Activated CD4-positive, alpha-beta T cell treated with anti-CD3 and anti-CD28 coated beads, Interleukin-2, amount 10 ng/mL, durations not matched to agents 7 days and 5 days (primary cell): ENCODE results near the gene SAMD8. TPM values are rescaled to one million over a fixed set of nuclear protein-coding genes. Genes with fewer than 3 reads are reported as not detected.

Experiments used
- CTCF ChIA-PET: fragments of 350-600 bp; sonication (Branson Sonifier 250); formaldehyde crosslinking; loops from one replicate; lab custom pipeline; 2021; ENCODE audit warnings: antibody characterized with exemption; lab: Charles Lee
- POLR2A ChIA-PET: fragments of 350-600 bp; sonication (Branson Sonifier 250); formaldehyde crosslinking; loops from one replicate; lab custom pipeline; 2021; ENCODE audit warnings: antibody characterized with exemption; lab: Charles Lee
- DNase-seq: peaks from one replicate; pipeline ENCODE4 v3.0.0-alpha.2; 2020
- H3K27ac Mint-ChIP-seq: one replicate; pipeline ENCODE4 v1.8.0; 2021; ENCODE audit warnings: mild to moderate bottlenecking, moderate library complexity, mixed read lengths
- H3K27me3 Mint-ChIP-seq: one replicate; pipeline ENCODE4 v1.8.0; 2021; ENCODE audit warnings: mixed read lengths
- H3K36me3 Mint-ChIP-seq: one replicate; pipeline ENCODE4 v1.8.0; 2021; ENCODE audit warnings: low read depth, mixed read lengths
- H3K4me1 Mint-ChIP-seq: one replicate; pipeline ENCODE4 v1.8.0; 2021; ENCODE audit warnings: mixed read lengths
- H3K4me3 Mint-ChIP-seq: one replicate; pipeline ENCODE4 v1.8.0; 2021; ENCODE audit warnings: mild to moderate bottlenecking, moderate library complexity, mixed read lengths
- H3K9me3 Mint-ChIP-seq: one replicate; pipeline ENCODE4 v1.8.0; 2021; ENCODE audit warnings: mixed read lengths
- total RNA-seq, 2 experiments: library from RNA; stranded (reverse); gene quantifications; one replicate each; pipeline ENCODE4 v1.2.3, GENCODE V29; 2021

SAMD8 gene
- total RNA-seq, 2 experiments from 2014 or later: 12.9 to 13.3 TPM

GRCh38 chr10:75094465-75094864, 17.0 kb upstream of the SAMD8 start:
- Mint-ChIP-seq H3K4me1 (peaks cover 8% of the 10 kb centered on the region), H3K27me3 (no peaks in the 10 kb centered on the region), H3K4me3 (no peak overlapping the region), H3K9me3 (no peaks in the 10 kb centered on the region), H3K27ac (no peak overlapping the region), H3K36me3 (no peaks in the 10 kb centered on the region)
- ChIA-PET POLR2A (no interaction called here), CTCF (interaction anchor here (0.5 to 2.1 kb wide), 3 partner anchors 12 to 190 kb away, joined by 3 to 5 read pairs (median 3); no protein-coding TSS in a partner anchor)
- no peak for DNase-seq

GRCh38 chr10:75095631-75096030, 15.8 kb upstream of the SAMD8 start:
- Mint-ChIP-seq H3K27ac (no peak overlapping the region), H3K27me3 (no peaks in the 10 kb centered on the region), H3K9me3 (no peaks in the 10 kb centered on the region), H3K4me1 (peaks cover 1% of the 10 kb centered on the region), H3K4me3 (no peak overlapping the region), H3K36me3 (no peaks in the 10 kb centered on the region)
- POLR2A ChIA-PET: no interaction called here
- CTCF ChIA-PET: no interaction called here
- DNase-seq: no peak

- CTCF ChIA-PET: no interaction called here
- H3K27me3 Mint-ChIP-seq: no peaks in the 10 kb centered on the region
- POLR2A ChIA-PET: no interaction called here
These were observed 14.7 kb upstream of the SAMD8 start for GRCh38 chr10:75096749-75097148.

GRCh38 chr10:75097666-75098285, 13.7 kb upstream of the SAMD8 start:
- Mint-ChIP-seq H3K4me1 (peaks cover 2% of the 10 kb centered on the region), H3K36me3 (no peaks in the 10 kb centered on the region), H3K27me3 (no peaks in the 10 kb centered on the region), H3K9me3 (no peaks in the 10 kb centered on the region), H3K4me3 (no peak overlapping the region), H3K27ac (no peak overlapping the region)
- ChIA-PET CTCF (interaction anchor here (0.6 to 1.5 kb wide), 4 partner anchors 13 to 137 kb away, joined by 4 to 8 read pairs (median 5); partner anchors contain the start of genes COMTD1 and SAMD8), POLR2A (interaction anchor here (0.5 to 0.6 kb wide), 2 partner anchors 39 to 693 kb away, joined by 3 read pairs; no protein-coding TSS in a partner anchor)
- DNase-seq: no peak

More at GRCh38 chr10:75096749-75097148, 14.7 kb upstream of the SAMD8 start:
- no peaks in the 10 kb centered on the region for H3K36me3 Mint-ChIP-seq
- H3K27ac Mint-ChIP-seq: no peak overlapping the region
- no peak overlapping the region for H3K4me3 Mint-ChIP-seq
- H3K4me1 Mint-ChIP-seq: peaks cover 2% of the 10 kb centered on the region
- H3K9me3 Mint-ChIP-seq: no peaks in the 10 kb centered on the region
- no peak for DNase-seq

- no peak for DNase-seq
- peaks cover 2% of the 10 kb centered on the region for H3K4me1 Mint-ChIP-seq
- no peaks in the 10 kb centered on the region for H3K36me3 Mint-ChIP-seq
- no peaks in the 10 kb centered on the region for H3K27me3 Mint-ChIP-seq
- no peak overlapping the region for H3K4me3 Mint-ChIP-seq
- POLR2A ChIA-PET: no interaction called here
- H3K27ac Mint-ChIP-seq: peak overlapping the region; percentile 25
- CTCF ChIA-PET: interaction anchor here (0.5 to 2.1 kb wide), 12 partner anchors 9 to 857 kb away, joined by 3 to 8 read pairs (median 4); partner anchors contain the start of gene COMTD1
- no peaks in the 10 kb centered on the region for H3K9me3 Mint-ChIP-seq
These were observed 12.4 kb upstream of the SAMD8 start for GRCh38 chr10:75098902-75099673.

- ChIA-PET CTCF (interaction anchor here (0.5 to 2.1 kb wide), 15 partner anchors 8 to 1050 kb away, joined by 3 to 6 read pairs (median 3); partner anchors contain the start of gene COMTD1), POLR2A (no interaction called here)
- Mint-ChIP-seq H3K9me3 (no peaks in the 10 kb centered on the region), H3K4me1 (peaks cover 2% of the 10 kb centered on the region), H3K36me3 (no peaks in the 10 kb centered on the region), H3K27ac (no peak overlapping the region), H3K27me3 (no peaks in the 10 kb centered on the region), H3K4me3 (no peak overlapping the region)
- DNase-seq: peak; percentile 79
These were observed 11.3 kb upstream of the SAMD8 start for GRCh38 chr10:75099952-75100763.

- no peaks in the 10 kb centered on the region for H3K27me3 Mint-ChIP-seq
- no peaks in the 10 kb centered on the region for H3K9me3 Mint-ChIP-seq
- no peak for DNase-seq
- no peak overlapping the region for H3K4me3 Mint-ChIP-seq
- H3K4me1 Mint-ChIP-seq: peaks cover 2% of the 10 kb centered on the region
- H3K36me3 Mint-ChIP-seq: no peaks in the 10 kb centered on the region
- no peak overlapping the region for H3K27ac Mint-ChIP-seq
- ChIA-PET CTCF (interaction anchor here (0.9 to 2.1 kb wide), 8 partner anchors 8 to 1051 kb away, joined by 3 to 6 read pairs (median 3); a partner anchor contains a TSS), POLR2A (no interaction called here)
These were observed 10.6 kb upstream of the SAMD8 start for GRCh38 chr10:75100764-75101291.

GRCh38 chr10:75101416-75102251, 9.8 kb upstream of the SAMD8 start:
- H3K4me3 Mint-ChIP-seq: no peak overlapping the region
- no peaks in the 10 kb centered on the region for H3K27me3 Mint-ChIP-seq
- no peak for DNase-seq
- H3K9me3 Mint-ChIP-seq: no peaks in the 10 kb centered on the region
- H3K27ac Mint-ChIP-seq: no peak overlapping the region
- ChIA-PET POLR2A (no interaction called here), CTCF (interaction anchor here (0.9 to 1.3 kb wide), 3 partner anchors 8 to 1052 kb away, joined by 3 to 6 read pairs (median 3); partner anchors contain the start of gene COMTD1)
- peaks cover 2% of the 10 kb centered on the region for H3K4me1 Mint-ChIP-seq
- H3K36me3 Mint-ChIP-seq: no peaks in the 10 kb centered on the region

- ChIA-PET POLR2A (no interaction called here), CTCF (interaction anchor here (0.6 to 1.6 kb wide), 6 partner anchors 10 to 1223 kb away, joined by 3 to 5 read pairs (median 3); partner anchors contain the start of gene COMTD1)
These were observed 8.4 kb upstream of the SAMD8 start for GRCh38 chr10:75102830-75103673.

GRCh38 chr10:75103881-75104686, 7.4 kb upstream of the SAMD8 start:
- ChIA-PET CTCF (interaction anchor here (0.7 to 1.6 kb wide), 4 partner anchors 9 to 131 kb away, joined by 3 to 5 read pairs (median 3); partner anchors contain the start of gene COMTD1), POLR2A (no interaction called here)
- H3K36me3 Mint-ChIP-seq: no peaks in the 10 kb centered on the region
- H3K27me3 Mint-ChIP-seq: no peaks in the 10 kb centered on the region
- no peak overlapping the region for H3K27ac Mint-ChIP-seq
- no peak for DNase-seq
- H3K4me3 Mint-ChIP-seq: no peak overlapping the region
- no peaks in the 10 kb centered on the region for H3K9me3 Mint-ChIP-seq
- peaks cover 5% of the 10 kb centered on the region for H3K4me1 Mint-ChIP-seq

More at GRCh38 chr10:75102830-75103673, 8.4 kb upstream of the SAMD8 start:
- Mint-ChIP-seq H3K36me3 (no peaks in the 10 kb centered on the region), H3K4me3 (no peak overlapping the region), H3K27me3 (no peaks in the 10 kb centered on the region), H3K4me1 (peaks cover 2% of the 10 kb centered on the region), H3K27ac (no peak overlapping the region), H3K9me3 (no peaks in the 10 kb centered on the region)
- DNase-seq: no peak
